ELF-1 (cell line): ENCODE measurements around the gene ASRGL1.
"Not testable (repeated sequence)": the region's sequence is repeated elsewhere in the genome, so short reads cannot be mapped to it uniquely, and the experiment has no call there.

ENCODE experiments used
- DNase-seq: peaks from one replicate; pipeline ENCODE4 v3.0.0-alpha.2; 2016; ENCODE audit warnings: low read depth, low spot score

Gene ASRGL1

DNA sequence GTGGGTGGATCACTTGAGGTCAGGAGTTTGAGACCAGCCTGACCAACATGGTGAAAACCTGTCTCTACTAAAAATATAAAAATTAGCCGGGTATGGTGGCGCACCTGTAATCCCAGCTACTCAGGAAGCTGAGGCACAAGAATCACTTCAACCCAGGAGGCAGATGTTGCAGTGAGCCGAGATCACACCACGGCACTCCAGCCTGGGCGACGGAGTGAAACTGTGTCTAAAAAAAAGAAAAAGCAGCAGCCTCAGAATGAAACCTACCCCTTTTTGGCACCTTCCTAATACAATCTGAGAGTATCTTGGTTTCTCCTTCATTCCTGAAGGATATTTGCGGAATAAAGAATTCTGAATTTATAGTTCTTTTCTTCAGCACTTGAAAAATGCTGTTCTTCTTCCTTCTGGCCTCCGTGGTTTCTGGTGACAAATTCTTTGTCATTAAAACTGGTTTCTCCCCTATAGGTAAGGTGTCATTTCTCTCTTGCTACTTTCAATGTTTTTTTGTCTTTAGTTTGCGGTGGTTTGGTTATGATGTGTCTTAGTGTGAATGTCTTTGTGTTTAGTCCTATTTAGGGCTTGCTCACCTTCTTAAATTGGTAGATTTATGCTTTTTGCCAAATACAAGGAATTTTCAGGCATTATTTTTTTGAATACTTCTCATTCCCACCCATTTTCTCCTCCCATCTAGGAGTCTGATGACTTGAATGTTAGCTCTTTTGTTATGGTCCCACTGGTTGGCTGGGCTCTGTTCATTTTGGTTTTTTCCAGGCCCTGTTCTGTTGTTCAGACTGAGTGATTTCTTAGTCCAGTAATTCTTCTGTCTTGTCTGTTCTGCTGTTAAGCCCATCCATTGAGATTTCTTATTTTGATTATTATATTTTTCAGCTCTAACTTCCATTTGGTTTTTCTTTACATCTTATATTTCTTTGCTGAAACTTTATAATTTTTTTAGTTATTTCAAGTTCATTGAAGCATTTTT lies 15.4 kb downstream of the ASRGL1 start:
- no peak for DNase-seq

DNA sequence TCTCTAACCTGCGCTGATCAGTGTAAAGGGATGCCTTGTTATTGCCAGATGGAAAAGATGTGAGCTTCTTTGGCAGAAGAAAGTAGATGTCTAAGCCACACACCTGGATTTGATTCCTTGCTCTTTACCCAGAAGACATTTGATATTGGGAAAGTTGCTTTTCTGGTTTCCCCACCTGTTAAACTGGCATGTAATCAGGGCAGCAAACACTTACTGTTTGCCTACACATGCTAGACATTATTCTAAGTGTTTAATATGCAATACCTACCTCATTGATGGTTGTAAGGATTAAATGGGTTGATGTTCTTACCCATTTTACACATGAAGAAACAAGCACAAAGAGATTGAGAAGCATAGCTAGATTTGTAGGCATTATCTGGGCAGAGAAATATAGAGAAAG lies 16.6 kb downstream of the ASRGL1 start:
- DNase-seq, result no peak

DNA sequence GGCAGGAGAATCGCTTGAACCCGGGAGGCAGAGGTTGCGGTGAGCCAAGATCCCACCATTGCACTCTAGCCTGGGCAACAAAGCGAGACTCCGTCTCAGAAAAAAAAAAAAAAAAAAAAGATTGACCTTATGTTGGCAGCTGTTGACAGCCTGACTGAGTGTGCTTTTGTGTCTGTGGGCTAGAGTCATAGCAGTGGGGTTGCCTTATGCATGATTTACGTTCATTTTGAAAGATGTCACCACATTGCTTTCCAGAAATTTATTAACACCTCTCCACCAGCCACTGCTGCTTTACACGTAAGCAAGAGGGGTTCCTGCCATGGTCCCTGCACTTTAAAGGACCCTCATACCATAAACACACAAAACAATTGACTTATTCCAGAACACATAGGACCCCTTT lies 21.0 kb downstream of the ASRGL1 start:
- no peak for DNase-seq

DNA sequence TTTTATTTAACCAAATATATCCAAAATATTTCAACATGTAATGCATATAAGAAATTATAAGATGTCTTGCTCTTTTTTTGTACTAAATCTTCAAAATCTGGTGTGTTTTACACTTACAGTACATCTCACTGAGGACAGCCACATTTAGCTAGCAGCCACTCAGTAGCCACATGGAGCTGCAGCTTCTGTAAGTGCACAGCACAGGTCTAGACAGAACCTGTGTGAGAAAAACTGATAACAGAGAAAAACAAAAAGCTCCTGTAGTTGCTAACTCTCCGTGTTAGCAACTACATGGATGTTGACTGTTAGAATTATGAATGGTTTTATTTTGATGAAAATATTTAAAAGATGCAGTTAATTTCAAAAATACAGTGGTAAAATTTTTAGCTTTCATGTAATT lies 22.2 kb downstream of the ASRGL1 start:
- no peak for DNase-seq

DNA sequence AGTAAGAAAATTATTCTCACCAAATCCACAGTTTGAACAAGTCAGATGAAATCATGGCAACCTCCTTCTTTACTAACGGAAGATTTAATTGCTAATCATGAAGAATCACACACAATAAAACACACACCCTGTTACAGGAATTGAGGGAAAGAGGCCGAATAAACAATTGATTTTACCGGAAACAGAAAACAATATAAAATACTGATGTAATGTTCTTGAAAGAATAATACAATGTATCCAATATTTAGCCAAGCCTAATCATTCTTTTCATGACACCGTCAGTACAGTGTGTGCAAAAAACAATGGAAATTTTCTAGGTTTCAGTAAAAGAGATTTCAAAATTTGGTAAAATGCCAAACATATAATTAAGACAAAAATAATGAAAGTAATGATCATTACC lies 23.4 kb downstream of the ASRGL1 start:
- DNase-seq, result no peak

DNA sequence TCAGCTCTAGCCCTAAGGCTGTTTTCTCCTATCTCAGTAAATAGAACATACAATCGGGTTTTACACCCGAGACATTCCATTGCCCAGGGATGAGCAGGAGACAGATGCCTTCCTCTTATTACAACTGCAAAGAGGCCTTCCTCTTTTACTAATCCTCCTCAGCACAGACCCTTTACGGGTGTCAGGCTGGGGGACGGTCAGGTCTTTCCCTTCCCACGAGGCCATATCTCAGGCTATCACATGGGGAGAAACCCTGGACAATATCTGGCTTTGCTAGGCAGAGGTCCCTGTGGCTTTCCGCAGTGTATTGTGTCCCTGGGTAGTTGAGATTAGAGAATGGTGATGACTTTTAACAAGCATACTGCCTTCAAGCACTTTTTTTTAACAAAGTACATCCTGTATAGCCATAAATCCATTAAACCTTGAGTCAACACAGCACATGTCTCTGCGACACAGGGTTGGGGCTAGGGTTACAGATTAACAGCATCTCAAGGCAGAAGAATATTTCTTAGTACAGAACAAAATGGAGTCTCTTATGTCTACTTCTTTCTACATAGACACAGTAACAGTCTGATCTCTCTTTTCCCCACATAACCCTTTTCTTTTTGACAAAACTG lies 31.7 kb downstream of the ASRGL1 start:
- not testable (repeated sequence) for DNase-seq

DNA sequence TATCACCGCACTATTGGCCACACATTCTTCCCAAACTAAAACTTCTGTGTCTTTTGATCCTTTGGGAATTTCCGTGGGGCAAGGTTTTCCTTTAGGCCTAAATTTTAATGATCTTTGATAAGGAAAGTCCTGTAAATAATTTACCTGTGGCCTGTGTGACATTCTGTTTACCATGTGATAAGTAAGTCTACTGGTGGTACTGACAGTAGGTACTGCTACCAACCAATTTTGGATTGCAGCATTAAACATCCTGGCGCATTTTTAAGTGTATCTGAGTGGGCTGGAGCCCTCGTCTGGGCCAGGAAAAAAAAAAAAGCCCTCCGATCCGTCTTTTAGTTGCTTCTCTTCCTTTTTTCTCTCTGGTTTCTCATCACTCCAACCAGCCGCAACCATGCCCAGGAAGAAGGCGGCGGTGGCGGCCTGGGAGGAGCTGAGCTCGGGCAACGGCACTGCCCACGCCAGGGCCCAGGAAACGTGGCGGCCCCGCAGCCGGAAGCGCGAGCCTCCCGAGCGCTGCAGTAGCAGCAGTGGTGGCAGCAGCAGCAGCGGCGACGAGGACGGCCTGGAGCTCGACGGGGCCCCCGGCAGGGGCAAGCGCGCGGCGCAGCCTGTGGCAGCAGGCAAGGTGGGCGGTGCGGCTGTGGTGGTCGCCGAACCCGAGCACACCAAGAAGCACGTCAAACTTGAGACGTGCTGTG lies 33.6 kb downstream of the ASRGL1 start:
- DNase-seq, result no peak

DNA sequence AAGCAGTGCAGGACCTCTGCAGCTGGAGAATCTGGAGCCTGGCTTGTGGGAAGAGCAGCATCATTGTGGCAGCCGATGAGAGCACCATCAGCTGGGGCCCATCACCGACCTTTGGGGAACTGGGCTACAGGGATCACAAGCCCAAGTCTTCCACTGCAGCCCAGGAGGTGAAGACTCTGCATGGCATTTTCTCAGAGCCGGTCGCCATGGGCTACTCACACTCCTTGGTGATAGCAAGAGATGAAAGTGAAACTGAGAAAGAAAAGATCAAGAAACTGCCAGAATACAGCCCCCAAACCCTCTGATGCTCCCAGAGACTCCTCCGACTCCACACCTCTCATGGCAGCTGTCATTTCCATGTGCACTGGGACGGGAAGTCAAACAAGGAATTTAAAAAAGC lies 35.6 kb downstream of the ASRGL1 start:
- no peak for DNase-seq

DNA sequence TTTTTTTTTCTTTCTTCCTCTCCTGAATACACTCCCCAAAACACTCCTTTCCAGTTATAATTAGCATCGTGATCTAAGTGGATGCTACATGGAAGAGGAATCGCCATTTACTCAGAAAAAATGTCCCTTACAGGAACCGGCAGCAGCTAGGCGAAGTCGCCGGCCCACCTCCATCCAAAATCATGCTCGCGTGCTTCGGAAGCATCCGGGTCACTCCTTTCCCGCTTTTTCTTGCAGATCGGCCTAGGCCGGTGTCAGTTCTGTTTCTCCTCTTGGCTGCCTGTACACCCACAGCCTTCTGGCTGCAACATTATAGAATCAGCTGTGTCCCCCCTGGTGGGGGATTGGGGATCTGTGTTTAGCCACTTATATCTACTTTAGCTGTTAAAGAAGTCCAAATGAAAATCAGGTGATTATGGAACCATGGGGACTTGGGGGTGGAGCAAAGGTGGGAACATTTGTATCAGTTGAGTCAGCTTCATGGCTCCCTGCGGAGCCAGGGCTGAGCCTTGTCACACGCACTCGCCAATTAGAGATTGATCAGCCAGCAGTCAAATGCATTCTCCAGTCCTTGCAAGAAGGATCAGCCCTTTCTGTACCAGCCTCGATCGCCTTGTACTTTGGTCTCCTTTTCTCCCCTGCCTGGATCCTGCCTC lies 36.3 kb downstream of the ASRGL1 start:
- peak; percentile 42 for DNase-seq

DNA sequence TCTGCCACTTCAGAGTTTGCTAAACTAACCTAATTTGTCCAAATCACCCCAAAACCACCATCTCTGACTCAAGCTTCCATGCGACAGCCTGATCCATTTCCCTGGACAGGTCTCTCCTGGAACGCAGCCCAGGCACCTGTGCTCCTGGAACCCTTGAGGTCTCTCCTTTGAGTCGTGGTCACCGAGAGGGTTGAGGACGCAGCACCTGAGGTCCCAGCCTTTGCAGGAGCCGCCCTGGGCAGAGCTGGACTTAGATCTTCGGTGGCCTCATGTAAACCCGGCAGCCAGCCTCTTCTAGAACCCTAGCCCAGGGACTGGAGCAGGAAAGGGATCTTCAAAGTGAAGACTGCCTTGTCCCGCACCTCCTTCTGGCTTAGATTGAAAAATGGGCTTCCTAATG lies 37.6 kb downstream of the ASRGL1 start:
- DNase-seq, result no peak

DNA sequence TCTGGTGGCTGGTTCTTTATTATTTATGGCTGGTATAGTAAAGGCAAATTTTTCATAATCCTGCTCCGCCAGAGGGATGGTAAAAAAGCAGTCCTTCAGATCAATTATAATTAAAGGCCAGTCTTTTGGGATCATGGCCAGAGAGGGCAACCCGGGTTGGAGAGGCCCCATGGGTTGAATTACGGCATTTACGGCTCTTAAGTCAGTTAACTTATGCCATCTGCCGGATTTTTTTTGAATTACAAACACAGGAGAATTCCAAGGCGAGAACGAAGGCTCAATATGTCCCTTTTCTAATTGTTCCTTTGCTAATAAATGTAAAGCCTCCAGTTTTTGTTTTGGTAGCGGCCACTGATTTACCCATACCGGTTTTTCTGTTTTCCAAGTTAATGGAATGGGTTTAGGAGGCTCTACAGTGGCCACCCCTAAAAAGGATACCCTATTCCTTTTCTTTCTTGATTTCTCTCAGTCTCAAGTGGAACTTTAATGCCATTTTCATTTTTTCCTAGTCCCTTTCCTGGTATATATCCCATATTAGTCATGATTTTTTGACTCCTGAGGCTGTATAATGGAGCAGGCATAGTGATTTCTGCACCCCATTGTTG lies 41.3 kb downstream of the ASRGL1 start:
- DNase-seq, result not testable (repeated sequence)

DNA sequence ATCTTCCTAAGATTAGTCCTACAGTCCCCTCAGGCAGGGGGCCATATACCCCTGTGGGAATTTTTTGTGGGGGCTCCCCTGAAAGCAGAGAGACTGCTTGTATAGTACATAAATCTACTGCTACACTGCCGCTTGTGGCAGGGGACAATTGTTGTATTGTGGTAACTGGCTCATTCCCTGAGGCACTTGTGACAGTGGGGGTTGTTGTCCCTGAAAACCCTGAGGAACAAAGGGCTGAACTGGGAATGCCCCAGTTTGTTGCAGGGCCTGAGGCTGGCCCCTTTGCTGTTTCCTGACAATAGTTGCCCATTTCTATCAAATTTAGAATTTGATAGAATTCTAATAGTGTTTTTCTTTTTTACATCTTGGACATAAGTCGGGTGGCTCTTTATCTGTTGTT lies 42.3 kb downstream of the ASRGL1 start:
- peak; percentile 65 for DNase-seq

DNA sequence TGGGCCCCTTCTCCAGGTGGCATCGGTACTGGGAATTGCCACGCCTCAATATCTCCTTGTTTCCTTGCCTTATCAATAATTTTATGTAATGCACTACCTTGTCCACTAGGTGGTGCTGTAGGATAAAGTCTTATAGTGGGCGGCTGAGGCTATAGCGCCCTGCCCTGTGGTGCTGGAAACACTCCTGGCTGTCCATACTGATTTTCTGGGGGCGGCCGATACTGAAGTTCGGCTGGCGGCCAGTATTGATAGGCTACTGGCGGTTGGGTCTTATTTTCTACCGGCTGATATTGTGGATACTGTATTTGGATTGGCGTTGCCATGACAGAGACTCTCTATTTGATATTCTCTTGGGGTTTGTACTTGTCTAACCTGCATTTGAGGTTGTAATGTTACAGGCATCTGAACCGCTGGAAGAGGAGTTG lies 43.6 kb downstream of the ASRGL1 start:
- peak; percentile 78 for DNase-seq

DNA sequence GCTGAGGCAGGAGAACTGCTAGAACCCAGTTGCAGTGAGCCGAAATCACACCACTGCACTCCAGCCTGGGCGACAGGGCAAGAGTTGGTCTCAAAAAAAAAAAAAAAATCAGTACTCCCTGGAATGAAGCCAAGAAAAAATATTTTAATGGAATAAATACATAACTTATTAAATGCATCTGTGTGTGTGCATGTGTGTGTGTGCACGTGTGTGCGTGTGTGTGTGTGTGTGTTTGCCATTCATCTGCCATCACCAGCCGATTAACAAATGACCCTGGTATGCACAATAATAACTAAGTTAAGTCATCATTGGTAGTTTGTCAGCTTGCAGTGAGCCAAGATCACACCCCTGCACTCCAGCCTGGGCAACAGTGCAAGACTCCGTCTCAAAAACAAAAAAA lies 46.6 kb downstream of the ASRGL1 start:
- DNase-seq, result no peak

DNA sequence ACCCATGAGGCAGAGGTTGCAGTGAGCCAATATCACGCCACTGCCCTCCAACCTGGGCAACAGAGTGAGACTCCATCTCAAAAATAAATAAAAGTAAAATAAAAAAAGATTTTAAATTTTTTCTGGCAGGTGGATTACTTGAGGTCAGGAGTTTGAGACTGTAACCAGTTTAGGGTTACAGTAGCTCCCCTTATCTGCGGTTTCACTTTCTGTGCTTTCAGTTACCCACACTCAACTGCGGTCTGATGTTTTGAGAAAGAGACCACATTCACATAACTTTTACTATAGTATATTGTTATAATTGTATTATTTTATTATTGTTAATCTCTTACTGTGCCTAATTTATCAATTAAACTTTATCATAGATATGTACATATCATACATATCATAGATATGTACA lies 48.8 kb downstream of the ASRGL1 start:
- DNase-seq, result not testable (repeated sequence)

DNA sequence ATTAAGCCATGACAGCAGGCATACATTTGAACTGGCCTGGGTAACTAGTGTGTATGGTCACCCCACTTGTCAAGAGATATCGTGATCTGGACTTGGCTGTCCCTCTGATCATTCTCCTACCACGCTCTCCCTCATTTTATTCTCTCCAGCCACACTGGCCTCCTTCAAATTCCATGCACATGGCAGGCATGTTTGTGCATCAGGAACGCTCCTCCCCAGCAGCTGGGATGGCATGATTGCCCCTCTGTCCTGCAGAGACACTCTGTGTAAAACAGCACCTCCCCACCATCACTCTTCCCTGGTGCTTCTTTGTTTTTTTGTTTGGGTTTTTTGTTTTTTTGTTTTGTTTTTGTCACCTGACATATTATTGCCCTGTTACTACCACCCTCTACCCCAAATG lies 50.1 kb downstream of the ASRGL1 start:
- DNase-seq, result no peak

DNA sequence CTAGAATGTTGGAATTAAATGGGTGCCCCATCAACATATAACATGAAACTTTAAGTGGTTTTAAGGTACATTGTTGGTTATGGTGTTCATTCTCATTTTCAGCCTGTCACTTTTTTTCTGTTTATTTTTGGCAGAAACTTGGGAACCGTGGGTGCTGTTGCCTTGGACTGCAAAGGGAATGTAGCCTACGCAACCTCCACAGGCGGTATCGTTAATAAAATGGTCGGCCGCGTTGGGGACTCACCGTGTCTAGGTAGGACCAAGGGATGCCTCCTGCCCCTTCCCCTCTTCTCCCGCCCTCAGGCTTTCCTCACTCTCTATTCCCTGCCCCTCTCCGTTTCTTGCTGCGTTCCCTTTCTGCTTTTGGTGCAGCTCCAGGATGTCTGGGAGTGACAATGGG lies 51.8 kb downstream of the ASRGL1 start:
- no peak for DNase-seq

DNA sequence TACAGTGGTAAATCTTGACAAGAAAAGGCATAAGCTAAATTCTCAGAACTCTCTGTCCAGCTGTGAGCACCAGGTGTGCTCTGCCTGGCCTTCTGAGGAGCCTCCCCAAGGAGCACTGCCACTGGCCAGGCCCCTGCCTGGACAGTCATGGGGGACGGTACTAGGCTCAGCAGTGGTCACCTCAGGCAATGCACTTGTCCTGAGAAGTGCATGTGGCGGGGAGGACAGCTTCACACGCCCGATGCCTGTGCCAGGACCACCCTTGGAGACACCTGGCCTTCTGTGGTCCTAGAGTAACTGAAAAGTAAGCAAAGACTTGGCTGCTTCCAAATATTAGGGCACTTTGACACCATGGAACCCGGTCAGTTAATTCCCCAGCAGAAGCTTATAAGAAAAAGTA lies 53.0 kb downstream of the ASRGL1 start:
- DNase-seq, result no peak

DNA sequence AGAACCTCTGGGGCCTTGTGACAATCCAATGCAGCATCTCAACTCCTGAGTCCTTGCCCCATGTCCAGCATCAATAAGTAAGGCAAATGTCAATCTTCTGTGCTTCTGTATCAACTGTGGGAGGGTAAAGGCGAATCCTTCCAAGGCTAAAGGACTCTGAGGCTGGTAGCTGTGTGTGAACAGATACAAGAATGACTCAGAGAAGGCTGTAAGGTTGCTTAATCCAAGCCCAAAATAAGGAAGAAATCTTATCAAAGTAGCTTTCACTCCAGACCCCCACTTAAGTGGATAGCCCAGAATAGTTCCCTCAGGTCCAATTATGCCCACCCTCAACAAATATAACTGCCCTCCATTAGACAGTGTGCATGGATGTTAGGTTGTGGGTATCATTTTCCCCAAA lies 53.5 kb downstream of the ASRGL1 start:
- no peak for DNase-seq

DNA sequence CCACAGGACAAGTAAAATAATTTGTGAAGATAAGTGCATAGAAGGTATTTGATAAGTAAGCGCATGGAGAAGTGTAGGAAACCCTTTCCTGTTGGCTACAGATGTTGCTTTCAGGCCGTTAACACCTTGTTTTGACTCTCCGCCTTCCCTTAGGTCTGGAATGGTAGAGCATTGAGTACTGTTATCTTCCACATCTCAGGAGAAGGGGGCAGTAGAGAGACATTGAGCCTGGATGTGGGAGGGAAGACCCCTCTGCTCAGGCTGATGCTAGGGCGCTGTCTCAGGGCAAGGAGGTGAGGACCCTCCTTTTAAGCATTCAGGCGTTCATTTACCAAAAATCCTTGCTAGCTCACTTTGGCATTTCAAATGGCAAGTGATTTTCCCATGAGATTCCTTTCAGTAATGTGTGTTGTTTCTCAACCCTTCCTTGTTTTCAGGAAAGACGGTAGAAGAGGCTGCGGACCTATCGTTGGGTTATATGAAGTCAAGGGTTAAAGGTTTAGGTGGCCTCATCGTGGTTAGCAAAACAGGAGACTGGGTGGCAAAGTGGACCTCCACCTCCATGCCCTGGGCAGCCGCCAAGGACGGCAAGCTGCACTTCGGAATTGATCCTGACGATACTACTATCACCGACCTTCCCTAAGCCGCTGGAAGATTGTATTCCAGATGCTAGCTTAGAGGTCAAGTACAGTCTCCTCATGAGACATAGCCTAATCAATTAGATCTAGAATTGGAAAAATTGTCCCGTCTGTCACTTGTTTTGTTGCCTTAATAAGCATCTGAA lies 54.6 kb downstream of the ASRGL1 start:
- DNase-seq, result no peak

DNA sequence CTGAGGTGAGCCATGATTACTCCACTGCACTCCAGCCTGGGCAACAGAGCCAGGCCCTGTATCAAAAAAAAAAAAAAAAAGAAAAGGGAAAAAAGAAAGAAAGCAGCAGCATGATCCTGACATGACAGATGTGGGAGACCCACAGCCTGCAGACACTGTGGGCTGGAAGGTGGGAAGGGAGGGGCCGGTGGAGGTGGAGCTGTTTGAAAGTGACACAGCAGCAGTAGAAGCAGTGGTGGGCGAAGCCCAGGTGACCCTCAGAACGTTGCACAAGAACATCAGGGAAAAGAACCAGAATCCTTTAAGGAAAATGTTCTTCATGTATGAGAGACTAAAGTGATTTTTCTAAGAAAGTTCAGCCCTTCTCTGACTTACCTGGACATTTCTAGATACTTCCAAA lies 55.3 kb downstream of the ASRGL1 start:
- DNase-seq, result no peak
